ENCODE results near the gene MED29. TPM values are rescaled to one million over a fixed set of nuclear protein-coding genes. Genes with fewer than 3 reads are reported as not detected.

MED29 gene
- total and polyA plus RNA-seq, 2 of the 13 experiments (the other 11 are each of a cell fraction or from before 2014, with no cell fraction given): 14.0 to 19.7 TPM

- TF ChIP-seq ZNF646 (CRISPR knock-in tag; IDR thresholded peaks at IDR 0.05): no peak
- TF ChIP-seq ZNF282 (IDR thresholded peaks at IDR 0.05; ENCODE audit: partially characterized antibody): no peak
- TF ChIP-seq IRF1 (CRISPR knock-in tag; IDR thresholded peaks at IDR 0.05; ENCODE audit: low read depth): no peak
- TF ChIP-seq PLRG1 (conservative IDR thresholded peaks at IDR 0.05): no peak
- TF ChIP-seq ZNF776 (CRISPR knock-in tag; IDR thresholded peaks at IDR 0.05): no peak
- TF ChIP-seq ZNF746 (CRISPR knock-in tag; IDR thresholded peaks at IDR 0.05): 0 out of 2 replicates have a peak, but pooled peaks have one; percentile 31
- peak; percentile 92; the same call in 1 of the 2 replicates for TF ChIP-seq ZZZ3 (CRISPR knock-in tag; IDR thresholded peaks at IDR 0.05; ENCODE audit: borderline replicate concordance)
- TF ChIP-seq ZSCAN29 (CRISPR knock-in tag; conservative IDR thresholded peaks at IDR 0.05): peak; percentile 59; the same call in 1 of the 2 replicates
- TF ChIP-seq ZNF7 (CRISPR knock-in tag; IDR thresholded peaks at IDR 0.05): no peak
- peak; percentile 51; the same call in 1 of the 2 replicates for TF ChIP-seq RARA (CRISPR knock-in tag; IDR thresholded peaks at IDR 0.05)
- TF ChIP-seq ARID4A (CRISPR knock-in tag; IDR thresholded peaks at IDR 0.05; ENCODE audit: borderline replicate concordance): peak; percentile 90
- TF ChIP-seq POLR2AphosphoS5 (IDR thresholded peaks at IDR 0.05; ENCODE audit: low read depth, low read length): peak; percentile 95
These were observed 49.2 kb upstream of the MED29 start, which contains the start of gene SAMD4B (continued) for GRCh38 chr19:39341719-39342604.

All from HepG2 (cell line).